DMS 273 treated with DMSO at 0.1 percent for 48 hours (cell line): ENCODE measurements around the gene OR9Q1.
"Not testable (repeated sequence)": the region's sequence is repeated elsewhere in the genome, so short reads cannot be mapped to it uniquely, and the experiment has no call there.

Source experiments
- DNase-seq: peaks from one replicate; lab custom pipeline; 2025; lab: John Stamatoyannopoulos, UW

The OR9Q1 gene

GRCh38 chr11:58135171-58135570 is 111.5 kb downstream of the OR9Q1 start:
- no peak for DNase-seq

GRCh38 chr11:58142761-58143160 is 119.1 kb downstream of the OR9Q1 start:
- no peak for DNase-seq

- no peak for DNase-seq
Observed at GRCh38 chr11:58152781-58153180, 129.1 kb downstream of the OR9Q1 start.

- DNase-seq = no peak
Observed at GRCh38 chr11:58164389-58164788, 140.7 kb downstream of the OR9Q1 start.

GRCh38 chr11:58164990-58165389 is 141.3 kb downstream of the OR9Q1 start:
- no peak for DNase-seq

GRCh38 chr11:58165504-58166106 is 141.9 kb downstream of the OR9Q1 start:
- no peak for DNase-seq

GRCh38 chr11:58177409-58178054 is 153.9 kb downstream of the OR9Q1 start:
- DNase-seq = no peak

- DNase-seq = no peak
Observed at GRCh38 chr11:58178444-58178843, 154.8 kb downstream of the OR9Q1 start.

- no peak for DNase-seq
Observed at GRCh38 chr11:58179648-58180047, 156.0 kb downstream of the OR9Q1 start.

- no peak for DNase-seq
Observed at GRCh38 chr11:58186938-58187337, 163.3 kb downstream of the OR9Q1 start.

- no peak for DNase-seq
Observed at GRCh38 chr11:58188770-58189169, 165.1 kb downstream of the OR9Q1 start, which contains the start of gene OR9Q2. TSS of gene OR9Q2 (plus strand) at chr11:58189070. CDS start at chr11:58190491, 1,421 bp downstream.

GRCh38 chr11:58192229-58192628 is 168.5 kb downstream of the OR9Q1 start:
- DNase-seq = no peak

GRCh38 chr11:58193391-58193790 is 169.7 kb downstream of the OR9Q1 start:
- no peak for DNase-seq

- no peak for DNase-seq
Observed at GRCh38 chr11:58195939-58196338, 172.3 kb downstream of the OR9Q1 start.

- no peak for DNase-seq
Observed at GRCh38 chr11:58199271-58199670, 175.6 kb downstream of the OR9Q1 start.

- no peak for DNase-seq
Observed at GRCh38 chr11:58204042-58204441, 180.4 kb downstream of the OR9Q1 start, which contains the start of gene OR1S2. TSS of gene OR1S2 (minus strand) at chr11:58204142. CDS start at chr11:58204142, 0 bp downstream.

GRCh38 chr11:58212420-58212819 is 188.7 kb downstream of the OR9Q1 start, which contains the start of gene OR1S1:
TSS of gene OR1S1 (plus strand) at chr11:58212720.
- not testable (repeated sequence) for DNase-seq

GRCh38 chr11:58216476-58216875 is 192.8 kb downstream of the OR9Q1 start:
- DNase-seq = no peak

GRCh38 chr11:58222721-58223120 is 199.0 kb downstream of the OR9Q1 start:
- DNase-seq = no peak

GRCh38 chr11:58227956-58228615 is 204.4 kb downstream of the OR9Q1 start:
- no peak for DNase-seq
